CD14-positive monocyte (primary cell): ENCODE data around the gene HIVEP3. TPM values are rescaled to one million over a fixed set of nuclear protein-coding genes. Genes with fewer than 3 reads are reported as not detected.
A peak's percentile ranks its signal among the peaks of the same experiment; 100 is the strongest.

Experiments used
- DNase-seq, 3 donors: peaks; one replicate each; pipeline ENCODE4 v3.0.0-alpha.2; 2011 to 2022
- H2AFZ ChIP-seq: 2 replicates; pipeline ENCODE4 v1.6.0; 2012; ENCODE audit warnings: mild to moderate bottlenecking, low read depth, low read length, inconsistent platforms; ENCODE audit not compliant: insufficient read depth, poor library complexity, severe bottlenecking
- H3K27ac ChIP-seq, 2 donors: 1 replicate in 1 of 2; 2 replicates in 1 of 2; pipeline ENCODE4 v1.5.1; 2012 to 2013; ENCODE audit warnings: low read length in 2 of 2, control low read depth in 1 of 2, inconsistent platforms in 1 of 2, low read depth in 1 of 2, mild to moderate bottlenecking in 1 of 2
- H3K27me3 ChIP-seq, 2 donors: one replicate each; pipeline versions ENCODE4 v1.6.0 to v1.6.1; 2011 to 2013; ENCODE audit warnings: low read length in 2 of 2; ENCODE audit not compliant: control insufficient read depth in 2 of 2, insufficient read depth in 2 of 2
- H3K36me3 ChIP-seq, 2 donors: replicated peaks in 1 of 2; 1 replicate in 1 of 2; 2 replicates in 1 of 2; pipeline versions ENCODE4 v1.5.1 to v1.6.1; 2012 to 2013; ENCODE audit warnings: low read length in 2 of 2, control low read depth in 1 of 2, inconsistent platforms in 1 of 2, mild to moderate bottlenecking in 1 of 2; ENCODE audit not compliant: insufficient read depth in 2 of 2, control insufficient read depth in 1 of 2
- H3K4me1 ChIP-seq, 2 donors: 1 replicate in 1 of 2; 2 replicates in 1 of 2; pipeline versions ENCODE4 v1.5.1 to v1.6.1; 2012 to 2013; ENCODE audit warnings: low read length in 2 of 2, control low read depth in 1 of 2, inconsistent platforms in 1 of 2, mild to moderate bottlenecking in 1 of 2, moderate library complexity in 1 of 2; ENCODE audit not compliant: insufficient read depth in 2 of 2, control insufficient read depth in 1 of 2
- H3K4me2 ChIP-seq: replicated peaks from 2 replicates; pipeline ENCODE3; 2012; ENCODE audit warnings: low read length, moderate library complexity, mild to moderate bottlenecking; ENCODE audit not compliant: poor library complexity, severe bottlenecking; ENCODE audit errors: extremely low read depth
- H3K4me3 ChIP-seq, 3 experiments: fragments of 200-600 bp in 1 of 3; sonication (generic) in 1 of 3; replicated peaks in 1 of 3; 1 replicate in 2 of 3; 2 replicates in 1 of 3; pipeline ENCODE4 v1.5.1; 2011 to 2013; ENCODE audit warnings: low read length in 3 of 3, mild to moderate bottlenecking in 3 of 3, control low read depth in 2 of 3, low read depth in 2 of 3, inconsistent platforms in 1 of 3, moderate library complexity in 1 of 3
- H3K79me2 ChIP-seq: 2 replicates; pipeline ENCODE4 v1.6.0; 2012; ENCODE audit warnings: mild to moderate bottlenecking, control low read depth, inconsistent platforms, low read length, moderate library complexity; ENCODE audit not compliant: insufficient read depth
- H3K9ac ChIP-seq: 2 replicates; pipeline ENCODE4 v1.6.0; 2017; ENCODE audit warnings: low read length, mild to moderate bottlenecking; ENCODE audit not compliant: insufficient read depth, poor library complexity, severe bottlenecking
- H3K9me3 ChIP-seq, 2 donors: replicated peaks in 1 of 2; 1 replicate in 1 of 2; 2 replicates in 1 of 2; pipeline versions ENCODE4 v1.5.1 to v1.6.1; 2012 to 2013; ENCODE audit warnings: low read length in 2 of 2, control low read depth in 1 of 2; ENCODE audit not compliant: control insufficient read depth in 1 of 2, insufficient read depth in 1 of 2
- H4K20me1 ChIP-seq: 2 replicates; pipeline ENCODE4 v1.6.0; 2012; ENCODE audit warnings: mild to moderate bottlenecking, low read length, control low read depth, moderate library complexity; ENCODE audit not compliant: insufficient read depth
- H3K27ac Mint-ChIP-seq, 7 donors: one replicate each; pipeline ENCODE4 v1.8.0; 2020; ENCODE audit warnings: mild to moderate bottlenecking in 7 of 7, mixed read lengths in 7 of 7, moderate library complexity in 6 of 7, inconsistent platforms in 2 of 7
- H3K27me3 Mint-ChIP-seq, 3 donors: one replicate each; pipeline ENCODE4 v1.8.0; 2021 to 2022; ENCODE audit warnings: low read depth in 3 of 3, mild to moderate bottlenecking in 3 of 3, mixed read lengths in 3 of 3, moderate library complexity in 3 of 3, inconsistent platforms in 1 of 3
- H3K36me3 Mint-ChIP-seq, 2 donors: one replicate each; pipeline ENCODE4 v1.8.0; 2020; ENCODE audit warnings: mixed read lengths in 2 of 2, inconsistent platforms in 1 of 2, mild to moderate bottlenecking in 1 of 2
- H3K4me1 Mint-ChIP-seq: one replicate; pipeline ENCODE4 v1.8.0; 2020; ENCODE audit warnings: mild to moderate bottlenecking, mixed read lengths
- H3K4me3 Mint-ChIP-seq, 2 donors: one replicate each; pipeline ENCODE4 v1.8.0; 2020; ENCODE audit warnings: mild to moderate bottlenecking in 2 of 2, mixed read lengths in 2 of 2, moderate library complexity in 1 of 2
- H3K9me3 Mint-ChIP-seq, 7 donors: one replicate each; pipeline ENCODE4 v1.8.0; 2020 to 2022; ENCODE audit warnings: mixed read lengths in 7 of 7, mild to moderate bottlenecking in 6 of 7, moderate library complexity in 6 of 7, inconsistent platforms in 2 of 7
- CTCF ChIP-seq: fragments of 200-600 bp; IDR thresholded peaks from one replicate; pipeline ENCODE4 v1.8.0; 2022; ENCODE audit warnings: antibody characterized with exemption, mild to moderate bottlenecking
- WGBS: methylation state at CpG from one replicate; pipeline ENCODE4 v1.1.5; 2013; ENCODE audit warnings: missing lambda C conversion rate; ENCODE audit not compliant: insufficient coverage; 5-methylcytosine and 5-hydroxymethylcytosine counted together
- intact Hi-C, 2 donors: fragments of 100-400 bp; cut with micrococcal nuclease; formaldehyde crosslinking; loops; one replicate each; pipeline versions ENCODE4 v1.15.0 to v1.15.1; 2023
- polyA plus RNA-seq, 3 donors: library from polyadenylated mRNA; depleted of rRNA in 1 of 3; unstranded in 2 of 3; stranded (reverse) in 1 of 3; fragments of 300-500 nt in 2 of 3; fragments of >200 nt in 1 of 3; fragmentation: Illumina TruSeq in 2 of 3; gene quantifications; 1 replicate in 2 of 3; 2 replicates in 1 of 3; pipeline ENCODE4 v1.2.3, GENCODE V29; 2012 to 2021

HIVEP3 gene
- polyA plus RNA-seq, 3 donors, result 1.2 to 3.7 (median 1.8) TPM

- Mint-ChIP-seq H3K27me3 (peaks cover 0 to 3% (median 0%) of the 10 kb centered on the region in 3 donors), H3K36me3 (peaks cover 6 to 13% of the 10 kb centered on the region in 2 donors), H3K9me3 (peaks cover 0 to 12% (median 2%) of the 10 kb centered on the region in 7 donors), H3K4me1 (peaks cover 95% of the 10 kb centered on the region), H3K4me3 (peak overlapping the region; percentile 46 to 59), H3K27ac (peak overlapping the region; percentile 99 to 100 (median 99))
- Histone ChIP-seq H3K79me2 (no peaks in the 10 kb centered on the region), H3K9me3 (peaks cover 0 to 4% of the 10 kb centered on the region in 2 donors), H3K27me3 (no peaks in the 10 kb centered on the region), H3K27ac (peak overlapping the region; percentile 97), H2AFZ (no peak overlapping the region), H4K20me1 (no peaks in the 10 kb centered on the region), H3K4me1 (peaks cover 95 to 99% of the 10 kb centered on the region in 2 donors), H3K4me2 (peak overlapping the region; percentile 15), H3K4me3 (peak overlapping the region in 1 of 3 experiments; percentile 31), H3K9ac (peak overlapping the region; percentile 75), H3K36me3 (no peaks in the 10 kb centered on the region)
- intact Hi-C loops, result loop anchor here (1.0 to 10.0 kb wide), 9 partner anchors 12 to 153 kb away; no protein-coding TSS in a partner anchor
- no peak for TF ChIP-seq CTCF
- WGBS, result 67% methylated on average over 3 of the region's 4 CpGs
- DNase-seq, result peak in 1 of 3 donors; percentile 23
These were observed 191.0 kb downstream of the HIVEP3 start for GRCh38 chr1:41727749-41728115.

GRCh38 chr1:41726899-41727748 is 191.6 kb downstream of the HIVEP3 start:
- no peaks in the 10 kb centered on the region for H3K27me3 ChIP-seq
- peak overlapping the region; percentile 75 for H3K9ac ChIP-seq
- peak overlapping the region; percentile 97 for H3K27ac ChIP-seq
- peaks cover 6 to 13% of the 10 kb centered on the region in 2 donors for H3K36me3 Mint-ChIP-seq
- peaks cover 98 to 100% of the 10 kb centered on the region in 2 donors for H3K4me1 ChIP-seq
- peak overlapping the region in 1 of 3 experiments; percentile 31 for H3K4me3 ChIP-seq
- whole genome bisulfite sequencing, result 0% methylated on average over 14 of the region's 24 CpGs
- H4K20me1 ChIP-seq, result no peaks in the 10 kb centered on the region
- H3K79me2 ChIP-seq, result no peaks in the 10 kb centered on the region
- H3K27me3 Mint-ChIP-seq, result peaks cover 0 to 3% (median 0%) of the 10 kb centered on the region in 3 donors
- H2AFZ ChIP-seq, result peak overlapping the region; percentile 14
- peaks cover 95% of the 10 kb centered on the region for H3K4me1 Mint-ChIP-seq
- TF ChIP-seq CTCF, result peak; percentile 28
- intact Hi-C loops, result loop anchor here (1.0 to 10.0 kb wide), 9 partner anchors 12 to 152 kb away; no protein-coding TSS in a partner anchor
- no peaks in the 10 kb centered on the region for H3K36me3 ChIP-seq
- peak overlapping the region; percentile 99 to 100 (median 99) for H3K27ac Mint-ChIP-seq
- H3K4me3 Mint-ChIP-seq, result peak overlapping the region; percentile 59 to 73
- peak overlapping the region; percentile 35 for H3K4me2 ChIP-seq
- DNase-seq, result peak; percentile 96 to 98 (median 97)
- peaks cover 0 to 12% (median 2%) of the 10 kb centered on the region in 7 donors for H3K9me3 Mint-ChIP-seq
- peaks cover 0 to 4% of the 10 kb centered on the region in 2 donors for H3K9me3 ChIP-seq
